LNCAP (cell line): ENCODE results near the gene SLC20A1.

ENCODE experiments used
- TF ChIP-seq, protein P1 (sequence below): fragments of 450-650 bp; IDR thresholded peaks from 2 replicates; pipeline ENCODE4 v1.5.1; 2017; ENCODE audit warnings: mild to moderate bottlenecking

The SLC20A1 gene, protein sequence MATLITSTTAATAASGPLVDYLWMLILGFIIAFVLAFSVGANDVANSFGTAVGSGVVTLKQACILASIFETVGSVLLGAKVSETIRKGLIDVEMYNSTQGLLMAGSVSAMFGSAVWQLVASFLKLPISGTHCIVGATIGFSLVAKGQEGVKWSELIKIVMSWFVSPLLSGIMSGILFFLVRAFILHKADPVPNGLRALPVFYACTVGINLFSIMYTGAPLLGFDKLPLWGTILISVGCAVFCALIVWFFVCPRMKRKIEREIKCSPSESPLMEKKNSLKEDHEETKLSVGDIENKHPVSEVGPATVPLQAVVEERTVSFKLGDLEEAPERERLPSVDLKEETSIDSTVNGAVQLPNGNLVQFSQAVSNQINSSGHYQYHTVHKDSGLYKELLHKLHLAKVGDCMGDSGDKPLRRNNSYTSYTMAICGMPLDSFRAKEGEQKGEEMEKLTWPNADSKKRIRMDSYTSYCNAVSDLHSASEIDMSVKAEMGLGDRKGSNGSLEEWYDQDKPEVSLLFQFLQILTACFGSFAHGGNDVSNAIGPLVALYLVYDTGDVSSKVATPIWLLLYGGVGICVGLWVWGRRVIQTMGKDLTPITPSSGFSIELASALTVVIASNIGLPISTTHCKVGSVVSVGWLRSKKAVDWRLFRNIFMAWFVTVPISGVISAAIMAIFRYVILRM

DNA sequence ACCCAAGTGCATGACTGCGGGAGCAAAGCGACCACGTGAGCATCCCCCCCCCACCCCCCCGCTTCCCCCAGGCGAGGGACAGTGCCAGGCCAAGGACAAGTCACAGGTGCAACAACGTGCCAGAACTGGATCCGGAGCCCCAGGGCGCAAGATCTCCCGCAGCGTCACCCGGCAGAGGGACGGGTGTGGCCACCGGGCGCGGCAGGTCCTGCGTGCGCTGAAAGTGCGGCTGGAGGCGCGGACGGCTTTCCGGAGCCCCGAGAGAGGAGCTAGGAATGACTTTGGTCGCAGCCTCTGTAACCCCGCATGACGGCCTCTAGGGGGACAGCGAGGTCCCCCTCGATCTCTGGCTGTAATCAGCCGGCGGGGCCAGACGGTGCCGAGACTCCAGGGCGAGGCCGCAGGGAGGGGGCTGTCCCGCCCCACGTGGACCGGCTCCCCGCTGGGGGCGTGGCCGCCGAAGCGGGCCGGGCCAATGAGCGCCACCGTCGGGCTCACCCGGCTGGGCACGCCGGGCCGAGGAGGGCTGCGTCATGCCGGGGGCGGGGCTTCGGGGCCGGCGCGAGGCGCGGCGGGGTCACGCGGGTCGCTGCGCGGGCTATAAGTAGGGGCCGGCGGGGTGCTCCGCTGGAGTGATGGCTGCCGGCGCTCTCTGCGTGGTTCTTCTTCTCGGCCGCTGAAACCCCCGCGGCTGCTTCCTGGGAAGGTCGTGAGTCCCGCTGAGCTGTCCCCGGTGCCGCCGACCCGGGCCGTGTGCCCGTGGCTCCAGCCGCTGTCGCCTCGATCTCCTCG lies at the start of gene SLC20A1:
Gene SLC20A1 (plus strand): TSS at position 630 of the 792 bp plus-strand sequence. CDS start 890 bp downstream, outside the sequence.
- TF ChIP-seq, protein P1, sequence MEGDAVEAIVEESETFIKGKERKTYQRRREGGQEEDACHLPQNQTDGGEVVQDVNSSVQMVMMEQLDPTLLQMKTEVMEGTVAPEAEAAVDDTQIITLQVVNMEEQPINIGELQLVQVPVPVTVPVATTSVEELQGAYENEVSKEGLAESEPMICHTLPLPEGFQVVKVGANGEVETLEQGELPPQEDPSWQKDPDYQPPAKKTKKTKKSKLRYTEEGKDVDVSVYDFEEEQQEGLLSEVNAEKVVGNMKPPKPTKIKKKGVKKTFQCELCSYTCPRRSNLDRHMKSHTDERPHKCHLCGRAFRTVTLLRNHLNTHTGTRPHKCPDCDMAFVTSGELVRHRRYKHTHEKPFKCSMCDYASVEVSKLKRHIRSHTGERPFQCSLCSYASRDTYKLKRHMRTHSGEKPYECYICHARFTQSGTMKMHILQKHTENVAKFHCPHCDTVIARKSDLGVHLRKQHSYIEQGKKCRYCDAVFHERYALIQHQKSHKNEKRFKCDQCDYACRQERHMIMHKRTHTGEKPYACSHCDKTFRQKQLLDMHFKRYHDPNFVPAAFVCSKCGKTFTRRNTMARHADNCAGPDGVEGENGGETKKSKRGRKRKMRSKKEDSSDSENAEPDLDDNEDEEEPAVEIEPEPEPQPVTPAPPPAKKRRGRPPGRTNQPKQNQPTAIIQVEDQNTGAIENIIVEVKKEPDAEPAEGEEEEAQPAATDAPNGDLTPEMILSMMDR: no peak

DNA sequence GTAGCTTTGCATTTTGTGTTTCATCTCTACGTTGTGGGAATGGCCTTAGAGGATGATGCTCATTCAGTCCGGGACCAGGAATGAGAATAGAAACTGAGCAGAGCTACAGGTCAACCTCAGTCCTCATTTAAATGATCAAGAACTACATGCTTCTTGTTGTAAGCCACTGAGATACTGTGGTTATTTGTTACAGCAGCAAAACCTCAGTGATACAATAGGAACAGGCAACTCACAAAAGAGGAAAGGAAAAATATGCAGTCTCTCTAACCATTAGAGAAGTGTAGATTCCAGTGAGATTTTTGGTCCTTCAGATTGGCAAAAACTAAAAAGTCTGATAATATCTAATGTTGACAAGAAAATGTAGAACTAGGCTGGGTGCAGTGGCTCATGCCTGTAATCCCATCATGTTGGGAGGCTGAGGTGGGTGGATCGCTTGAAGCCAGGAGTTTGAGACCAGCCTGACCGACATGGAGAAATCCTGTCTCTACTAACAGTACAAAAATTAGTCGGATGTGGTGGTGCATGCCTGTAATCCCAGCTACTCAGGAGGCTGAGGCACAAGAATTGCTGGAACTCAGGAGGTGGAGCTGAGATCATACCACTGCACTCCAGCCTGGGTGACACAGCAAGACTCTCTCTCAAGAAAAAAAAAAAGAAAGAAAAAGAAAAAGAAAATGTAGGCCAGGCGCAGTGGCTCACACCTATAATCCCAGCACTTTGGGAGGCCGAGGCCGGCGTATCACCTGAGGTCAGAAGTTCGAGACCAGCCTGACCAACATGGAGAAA lies 48.0 kb upstream of the SLC20A1 start:
- TF ChIP-seq, protein P1: no peak

- TF ChIP-seq, protein P1: no peak
These were observed 45.1 kb upstream of the SLC20A1 start for GRCh38 chr2:112600634-112601033.

GRCh38 chr2:112601754-112602153 lies 44.0 kb upstream of the SLC20A1 start:
- TF ChIP-seq, protein P1: no peak

DNA sequence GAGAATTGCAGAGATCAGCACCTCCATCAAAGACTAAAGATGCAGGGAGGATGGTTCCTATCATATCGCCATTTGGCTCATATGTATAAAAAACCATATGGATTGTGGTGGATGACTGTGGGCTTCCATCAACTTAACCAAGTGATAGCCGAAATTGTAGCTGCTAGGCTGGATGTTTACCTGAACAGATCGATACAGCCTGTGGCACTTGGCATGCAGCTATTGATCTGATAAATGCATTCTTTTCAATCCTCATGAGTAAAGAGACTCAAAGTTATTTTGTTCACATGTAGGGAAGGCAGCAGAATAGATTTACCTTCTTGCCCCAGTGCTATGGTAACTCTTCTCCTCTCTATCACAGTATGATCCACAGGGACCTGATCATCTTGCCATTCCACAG lies 42.8 kb upstream of the SLC20A1 start:
- TF ChIP-seq, protein P1: no peak

DNA sequence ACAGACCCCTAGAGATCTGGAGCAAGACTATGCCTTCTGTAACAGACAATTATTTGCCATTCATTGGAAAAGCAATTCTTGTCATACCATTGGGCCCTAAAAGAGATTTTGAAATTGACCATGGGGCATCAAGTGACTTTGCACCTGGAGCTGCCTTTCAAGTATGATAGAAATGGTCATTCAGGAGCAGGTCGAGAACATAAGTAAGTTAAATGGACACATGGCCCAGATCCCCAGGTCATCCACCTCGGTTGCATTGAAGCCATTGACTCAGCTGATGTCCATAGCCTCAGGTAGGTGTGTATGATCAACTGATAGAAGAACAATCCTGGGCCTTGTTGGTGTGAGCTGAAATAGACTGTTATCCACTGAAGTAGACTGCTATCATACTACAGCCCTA lies 42.0 kb upstream of the SLC20A1 start:
- TF ChIP-seq, protein P1: no peak

GRCh38 chr2:112604952-112605351 lies 40.8 kb upstream of the SLC20A1 start:
- TF ChIP-seq, protein P1: no peak
